GM20000 (cell line): Measurements from ENCODE around the gene RPS6KA2.

Experiments used
- DNase-seq: peaks from one replicate; pipeline ENCODE4 v3.0.0; 2012; ENCODE audit warnings: low spot score
- CTCF ChIP-seq: IDR thresholded peaks from 2 replicates; pipeline ENCODE4 v1.5.1; 2012; ENCODE audit warnings: mild to moderate bottlenecking, control low read depth; ENCODE audit errors: extremely low read depth, missing control alignments

Gene RPS6KA2

GRCh38 chr6:166512567-166512966 lies 114.5 kb downstream of the RPS6KA2 start:
- peak; percentile 52 for DNase-seq
- peak; percentile 14 for TF ChIP-seq CTCF

- no peak for DNase-seq
- no peak for TF ChIP-seq CTCF
These were observed 115.7 kb downstream of the RPS6KA2 start for GRCh38 chr6:166511316-166511715.

- TF ChIP-seq CTCF, result no peak
These were observed 117.9 kb downstream of the RPS6KA2 start for GRCh38 chr6:166509193-166509592.

GRCh38 chr6:166508726-166509125 lies 118.3 kb downstream of the RPS6KA2 start:
- DNase-seq, result no peak
- TF ChIP-seq CTCF, result no peak

More at GRCh38 chr6:166509193-166509592, 117.9 kb downstream of the RPS6KA2 start:
- no peak for DNase-seq

GRCh38 chr6:166507809-166508564 lies 119.1 kb downstream of the RPS6KA2 start:
- TF ChIP-seq CTCF, result no peak
- DNase-seq, result no peak

GRCh38 chr6:166507380-166507779 lies 119.7 kb downstream of the RPS6KA2 start:
- no peak for DNase-seq
- no peak for TF ChIP-seq CTCF

GRCh38 chr6:166505133-166505905 lies 121.7 kb downstream of the RPS6KA2 start:
- TF ChIP-seq CTCF, result no peak
- DNase-seq, result no peak
